Measurements from ENCODE around the gene PLA2G2C.
"Not testable (repeated sequence)": the region's sequence is repeated elsewhere in the genome, so short reads cannot be mapped to it uniquely, and the experiment has no call there.

PLA2G2C gene

GRCh38 chr1:20150969-20151368, 35.3 kb downstream of the PLA2G2C start:
- DNase-seq = no peak

- DNase-seq = no peak
Observed at GRCh38 chr1:20150326-20150705, 36.0 kb downstream of the PLA2G2C start.

- no peak for DNase-seq
Observed at GRCh38 chr1:20149601-20150325, 36.6 kb downstream of the PLA2G2C start.

- no peak for DNase-seq
Observed at GRCh38 chr1:20148571-20149500, 37.5 kb downstream of the PLA2G2C start.

- DNase-seq = no peak
Observed at GRCh38 chr1:20147846-20148570, 38.3 kb downstream of the PLA2G2C start.

GRCh38 chr1:20143734-20144565, 42.4 kb downstream of the PLA2G2C start:
- DNase-seq = no peak

- no peak for DNase-seq
Observed at GRCh38 chr1:20143318-20143717, 43.0 kb downstream of the PLA2G2C start.

GRCh38 chr1:20142001-20142710, 44.2 kb downstream of the PLA2G2C start:
- no peak for DNase-seq

- DNase-seq = no peak
Observed at GRCh38 chr1:20141466-20141865, 44.9 kb downstream of the PLA2G2C start.

GRCh38 chr1:20141001-20141400, 45.3 kb downstream of the PLA2G2C start:
- no peak for DNase-seq

- no peak for DNase-seq
Observed at GRCh38 chr1:20139776-20140612, 46.3 kb downstream of the PLA2G2C start.

- DNase-seq = no peak
Observed at GRCh38 chr1:20138961-20139550, 47.3 kb downstream of the PLA2G2C start, which contains the start of gene PLA2G2F. TSS of gene PLA2G2F (plus strand) at chr1:20139323. CDS start at chr1:20139428, 105 bp downstream.

- no peak for DNase-seq
Observed at GRCh38 chr1:20138346-20138745, 48.0 kb downstream of the PLA2G2C start.

- no peak for DNase-seq
Observed at GRCh38 chr1:20137604-20138003, 48.7 kb downstream of the PLA2G2C start.

- DNase-seq = no peak
Observed at GRCh38 chr1:20137055-20137454, 49.3 kb downstream of the PLA2G2C start.

GRCh38 chr1:20136249-20136648, 50.1 kb downstream of the PLA2G2C start:
- no peak for DNase-seq

- no peak for DNase-seq
Observed at GRCh38 chr1:20134995-20135394, 51.3 kb downstream of the PLA2G2C start.

GRCh38 chr1:20130518-20130917, 55.8 kb downstream of the PLA2G2C start:
- DNase-seq = not testable (repeated sequence)

- DNase-seq = no peak
Observed at GRCh38 chr1:20126806-20127440, 59.4 kb downstream of the PLA2G2C start.
